ENCODE results near the gene TMEM106C.

DNA sequence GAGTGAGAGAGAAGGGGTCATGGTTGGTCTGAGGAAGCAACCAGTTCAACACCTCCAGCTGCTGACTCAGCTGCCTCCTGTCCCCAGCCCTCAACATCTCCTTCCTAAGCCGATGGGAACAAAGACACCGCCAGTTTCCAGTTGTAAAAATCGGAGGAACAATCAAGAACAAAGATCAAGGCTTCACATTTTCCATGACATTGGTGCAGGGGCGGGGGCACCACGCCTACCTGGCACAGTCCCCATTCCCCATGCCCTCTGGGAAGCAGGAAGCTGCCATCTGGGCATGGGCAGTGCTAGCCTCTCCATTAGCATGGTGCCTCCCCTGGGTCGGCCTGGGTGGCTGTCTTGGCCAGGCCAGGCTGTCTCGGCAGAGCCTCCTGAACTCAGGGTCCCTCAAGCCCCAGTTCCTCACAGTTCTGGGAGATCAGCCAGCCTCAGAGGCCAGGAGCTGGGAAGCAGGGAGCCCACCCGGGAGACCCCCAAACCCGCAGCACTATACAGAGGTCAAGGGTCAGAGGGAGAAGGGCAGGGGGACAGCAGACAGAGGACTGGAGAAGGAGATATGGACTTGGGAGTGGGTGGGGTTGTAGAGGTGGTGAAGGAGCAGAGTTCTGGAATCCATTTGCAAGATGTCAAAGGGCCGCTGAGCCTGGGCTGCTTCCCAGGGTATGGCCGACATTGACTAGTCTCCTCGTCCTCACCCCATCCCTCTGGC is 19.6 kb upstream of the TMEM106C start:
- TF ChIP-seq, protein P1, sequence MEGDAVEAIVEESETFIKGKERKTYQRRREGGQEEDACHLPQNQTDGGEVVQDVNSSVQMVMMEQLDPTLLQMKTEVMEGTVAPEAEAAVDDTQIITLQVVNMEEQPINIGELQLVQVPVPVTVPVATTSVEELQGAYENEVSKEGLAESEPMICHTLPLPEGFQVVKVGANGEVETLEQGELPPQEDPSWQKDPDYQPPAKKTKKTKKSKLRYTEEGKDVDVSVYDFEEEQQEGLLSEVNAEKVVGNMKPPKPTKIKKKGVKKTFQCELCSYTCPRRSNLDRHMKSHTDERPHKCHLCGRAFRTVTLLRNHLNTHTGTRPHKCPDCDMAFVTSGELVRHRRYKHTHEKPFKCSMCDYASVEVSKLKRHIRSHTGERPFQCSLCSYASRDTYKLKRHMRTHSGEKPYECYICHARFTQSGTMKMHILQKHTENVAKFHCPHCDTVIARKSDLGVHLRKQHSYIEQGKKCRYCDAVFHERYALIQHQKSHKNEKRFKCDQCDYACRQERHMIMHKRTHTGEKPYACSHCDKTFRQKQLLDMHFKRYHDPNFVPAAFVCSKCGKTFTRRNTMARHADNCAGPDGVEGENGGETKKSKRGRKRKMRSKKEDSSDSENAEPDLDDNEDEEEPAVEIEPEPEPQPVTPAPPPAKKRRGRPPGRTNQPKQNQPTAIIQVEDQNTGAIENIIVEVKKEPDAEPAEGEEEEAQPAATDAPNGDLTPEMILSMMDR (conservative IDR thresholded peaks at IDR 0.05), result no peak
- no peak for TF ChIP-seq EZH2 (IDR thresholded peaks at IDR 0.05; ENCODE audit: low read depth)
